GM21528 (cell line): Measurements from ENCODE around the gene OR14A16.
A peak's percentile ranks its signal among the peaks of the same experiment; 100 is the strongest.

ENCODE experiments used
- ATAC-seq: cut with Tn5 transposase; IDR thresholded peaks from one replicate; pipeline ENCODE4 v1.9.1; 2021; ENCODE audit warnings: mild to moderate bottlenecking, moderate library complexity; ENCODE audit not compliant: unreplicated experiment, low FRiP score

Gene OR14A16, protein sequence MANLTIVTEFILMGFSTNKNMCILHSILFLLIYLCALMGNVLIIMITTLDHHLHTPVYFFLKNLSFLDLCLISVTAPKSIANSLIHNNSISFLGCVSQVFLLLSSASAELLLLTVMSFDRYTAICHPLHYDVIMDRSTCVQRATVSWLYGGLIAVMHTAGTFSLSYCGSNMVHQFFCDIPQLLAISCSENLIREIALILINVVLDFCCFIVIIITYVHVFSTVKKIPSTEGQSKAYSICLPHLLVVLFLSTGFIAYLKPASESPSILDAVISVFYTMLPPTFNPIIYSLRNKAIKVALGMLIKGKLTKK

DNA sequence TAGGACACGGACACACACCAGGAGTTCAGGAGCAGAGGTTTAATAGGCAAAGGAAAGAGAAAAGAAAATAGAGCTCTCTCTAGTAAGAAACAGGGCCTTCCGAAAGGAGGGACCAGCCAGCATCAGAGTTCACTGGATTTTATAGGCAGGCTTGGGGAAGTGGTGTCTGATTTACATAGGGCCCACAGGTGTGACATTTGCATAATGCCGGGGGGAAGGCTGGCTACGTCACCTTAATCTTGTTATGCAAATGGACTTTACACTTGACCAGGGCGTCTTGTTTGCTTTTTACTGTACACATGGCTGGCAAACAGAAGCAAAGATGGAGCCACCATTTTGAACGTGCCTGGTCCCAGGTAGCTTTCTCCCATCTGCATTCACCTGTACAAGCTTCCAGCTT, at the start of gene OR14A16:
TSS of gene OR14A16 (minus strand) at position 97 of the 400 bp plus-strand sequence. CDS start 8,390 bp downstream, outside the sequence.
- no peak for ATAC-seq

DNA sequence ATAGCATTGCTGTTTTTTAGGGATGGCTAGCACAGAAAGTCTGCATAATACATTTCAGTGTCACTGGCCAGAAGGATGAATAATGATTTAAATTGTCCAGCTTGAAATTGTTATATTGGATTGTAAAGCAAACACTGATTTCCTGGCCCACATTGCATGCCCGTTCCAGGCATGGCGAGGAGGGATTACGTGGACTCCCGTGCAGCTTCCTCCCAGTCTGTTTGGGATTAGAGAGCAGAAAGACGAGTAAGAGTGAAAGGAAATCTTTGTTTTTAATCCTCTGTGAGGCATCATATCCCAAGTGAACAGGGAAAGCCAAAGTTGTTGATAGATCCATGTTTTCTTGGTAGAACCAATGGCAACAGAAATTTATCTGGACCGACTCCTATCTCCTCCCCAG, 41.5 kb upstream of the OR14A16 start:
- no peak for ATAC-seq

DNA sequence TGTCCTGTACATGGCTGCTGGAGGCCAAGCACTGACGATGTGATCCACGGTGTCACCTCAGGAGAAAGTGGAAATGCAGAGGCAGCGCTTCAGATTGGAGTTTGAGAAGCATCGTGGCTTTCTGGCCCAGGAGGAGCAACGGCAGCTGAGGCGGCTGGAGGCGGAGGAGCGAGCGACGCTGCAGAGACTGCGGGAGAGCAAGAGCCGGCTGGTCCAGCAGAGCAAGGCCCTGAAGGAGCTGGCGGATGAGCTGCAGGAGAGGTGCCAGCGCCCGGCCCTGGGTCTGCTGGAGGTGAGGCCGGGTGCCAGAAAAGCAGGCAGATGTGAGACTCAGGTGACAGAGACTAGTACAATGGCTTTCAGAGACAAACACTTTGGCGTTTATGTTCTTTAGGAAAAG, 40.7 kb upstream of the OR14A16 start:
- ATAC-seq: no peak

DNA sequence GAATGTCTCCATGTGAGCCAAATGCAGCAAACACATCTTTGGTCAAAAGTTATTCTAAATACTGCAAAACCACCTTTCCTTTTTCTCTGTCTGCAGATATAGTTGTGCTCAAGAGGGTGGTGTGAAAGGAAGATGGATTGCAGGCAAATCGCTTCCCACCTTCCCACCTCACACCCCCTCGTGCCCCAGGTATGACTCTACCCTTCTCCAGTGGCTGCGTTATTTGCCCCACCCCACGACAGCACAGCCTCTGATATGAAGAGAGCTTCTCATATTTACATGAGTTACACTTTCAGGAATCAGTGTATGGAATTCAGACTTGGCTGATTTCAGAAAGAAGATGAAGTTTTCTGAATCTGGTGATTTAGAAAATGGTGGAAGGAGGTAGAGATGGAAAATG, 38.8 kb upstream of the OR14A16 start:
- ATAC-seq: no peak

DNA sequence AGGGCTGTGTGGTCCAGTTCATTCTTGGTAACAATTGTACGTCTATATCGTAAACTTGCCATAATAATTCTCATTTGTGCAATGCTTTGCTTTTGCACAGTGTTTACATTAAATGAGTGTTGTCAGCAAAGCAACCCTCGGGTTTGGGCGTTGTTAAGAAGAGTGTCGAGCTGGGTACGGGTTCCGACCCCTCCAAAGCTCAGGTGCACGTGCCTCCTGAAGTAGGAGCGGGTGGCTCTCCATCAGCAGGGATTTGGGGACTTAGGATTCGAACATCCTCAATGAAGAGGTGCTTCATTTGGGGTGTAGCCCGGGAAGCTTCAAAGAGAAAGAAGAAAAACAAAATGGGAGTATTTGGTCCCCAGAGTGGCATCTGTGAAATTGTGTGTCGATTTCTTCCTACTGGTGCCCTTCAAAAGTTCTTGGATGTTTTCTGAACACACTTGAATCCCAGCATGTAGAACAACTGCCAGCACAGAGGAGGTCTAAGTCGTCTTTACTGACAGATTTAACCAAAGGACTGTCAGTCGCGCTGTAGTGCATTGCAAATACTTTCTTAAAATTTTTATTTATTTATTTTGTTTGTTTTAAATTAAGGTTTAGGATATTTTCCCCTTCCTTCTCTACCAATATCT, 34.2 kb upstream of the OR14A16 start:
- no peak for ATAC-seq

DNA sequence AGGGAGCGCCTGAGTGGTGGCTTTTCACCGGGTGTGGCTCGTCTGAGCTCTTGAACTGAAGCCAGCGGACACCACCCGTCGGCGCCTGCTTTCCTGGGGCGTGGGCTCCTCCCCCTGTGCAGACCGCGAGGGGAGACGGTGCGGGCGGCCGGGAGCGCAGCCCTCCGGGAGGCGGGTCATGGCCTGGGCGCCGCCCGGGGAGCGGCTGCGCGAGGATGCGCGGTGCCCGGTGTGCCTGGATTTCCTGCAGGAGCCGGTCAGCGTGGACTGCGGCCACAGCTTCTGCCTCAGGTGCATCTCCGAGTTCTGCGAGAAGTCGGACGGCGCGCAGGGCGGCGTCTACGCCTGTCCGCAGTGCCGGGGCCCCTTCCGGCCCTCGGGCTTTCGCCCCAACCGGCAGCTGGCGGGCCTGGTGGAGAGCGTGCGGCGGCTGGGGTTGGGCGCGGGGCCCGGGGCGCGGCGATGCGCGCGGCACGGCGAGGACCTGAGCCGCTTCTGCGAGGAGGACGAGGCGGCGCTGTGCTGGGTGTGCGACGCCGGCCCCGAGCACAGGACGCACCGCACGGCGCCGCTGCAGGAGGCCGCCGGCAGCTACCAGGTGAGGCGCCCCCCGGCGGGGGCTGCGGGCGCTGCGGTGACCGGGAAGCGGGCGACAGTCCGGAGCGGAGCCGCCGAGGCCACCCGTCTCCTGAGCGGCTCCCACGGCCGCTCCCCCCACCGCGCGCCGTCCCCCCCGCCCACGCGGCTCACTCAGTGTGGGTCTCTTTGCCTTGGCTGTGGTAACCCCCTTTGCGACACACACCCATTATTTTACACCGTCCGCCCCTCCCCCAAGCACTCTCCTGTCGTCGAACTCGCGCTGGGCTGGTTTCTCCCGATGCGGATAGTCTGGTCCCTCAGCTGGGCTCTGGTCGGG, 33.4 kb upstream of the OR14A16 start, which contains the start of gene TRIM58:
TSS of gene TRIM58 (plus strand) at position 119 of the 916 bp plus-strand sequence. CDS start at position 179, 60 bp downstream.
- ATAC-seq: peak; percentile 74

DNA sequence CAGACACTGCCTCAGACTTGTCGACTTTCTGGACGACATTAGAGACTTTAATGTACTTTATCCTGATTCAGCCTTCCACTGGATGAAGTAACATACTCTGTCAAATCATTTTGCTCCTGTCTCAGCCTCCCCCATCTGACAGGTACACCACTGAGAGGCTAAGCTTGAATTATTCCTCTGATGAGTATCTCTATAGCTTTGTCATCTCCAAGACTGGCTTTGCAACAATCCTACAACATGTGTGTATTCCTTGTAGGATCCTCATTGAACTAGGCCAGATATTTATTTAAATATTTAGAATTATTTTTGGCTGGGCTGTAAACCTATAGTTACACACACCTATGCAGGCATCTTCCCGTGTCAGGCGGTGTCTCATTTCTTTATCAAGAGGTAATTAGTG, 32.0 kb upstream of the OR14A16 start:
- ATAC-seq: no peak

DNA sequence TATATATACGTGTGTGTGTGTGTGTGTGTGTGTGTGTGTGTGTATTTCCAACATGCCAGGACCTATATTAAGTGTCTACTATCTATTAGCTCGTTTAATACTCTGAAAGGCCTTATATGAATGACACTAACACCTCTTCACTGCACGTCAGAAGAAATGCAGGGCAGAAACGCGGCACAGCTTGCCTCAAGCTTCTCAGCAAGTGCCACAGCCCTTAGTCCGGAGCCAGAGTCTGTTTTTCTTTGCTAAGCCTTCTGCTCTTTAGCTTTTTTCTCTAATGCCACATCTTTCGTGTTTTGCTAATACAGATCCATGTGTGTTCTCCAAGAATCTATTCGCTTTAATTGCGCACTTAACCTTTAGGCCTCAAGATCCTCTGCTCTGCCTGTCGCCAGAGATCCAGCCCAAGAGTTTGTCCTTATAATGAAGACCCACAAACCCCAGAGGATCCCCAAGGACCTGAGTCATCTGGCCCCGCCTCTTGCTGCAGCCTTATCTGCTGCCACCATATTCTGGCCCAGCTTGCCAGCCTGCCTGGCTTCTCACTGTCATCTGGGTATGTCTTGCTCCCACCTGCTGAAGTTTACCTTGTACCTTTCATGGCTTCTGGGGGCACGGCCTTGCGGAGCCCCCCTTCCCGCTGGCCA, 31.1 kb upstream of the OR14A16 start:
- ATAC-seq: no peak

DNA sequence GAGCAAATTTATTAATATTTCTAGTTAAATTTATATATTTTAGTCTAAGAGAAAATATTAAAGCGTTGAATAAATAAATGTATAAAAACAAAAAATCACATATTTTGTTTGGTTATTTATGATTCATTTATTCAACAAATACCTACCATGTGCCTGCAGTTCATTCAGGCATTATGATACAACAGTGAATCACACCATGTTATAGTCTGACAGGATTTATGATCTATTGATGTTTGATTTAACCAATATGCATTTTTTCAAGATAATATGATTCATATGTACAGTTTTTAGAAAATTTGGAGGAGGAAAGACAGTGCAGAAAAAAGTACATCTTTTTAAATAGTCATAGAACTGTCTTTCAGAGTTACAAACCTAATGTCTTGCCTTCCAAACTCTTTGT, 25.7 kb upstream of the OR14A16 start:
- no peak for ATAC-seq

DNA sequence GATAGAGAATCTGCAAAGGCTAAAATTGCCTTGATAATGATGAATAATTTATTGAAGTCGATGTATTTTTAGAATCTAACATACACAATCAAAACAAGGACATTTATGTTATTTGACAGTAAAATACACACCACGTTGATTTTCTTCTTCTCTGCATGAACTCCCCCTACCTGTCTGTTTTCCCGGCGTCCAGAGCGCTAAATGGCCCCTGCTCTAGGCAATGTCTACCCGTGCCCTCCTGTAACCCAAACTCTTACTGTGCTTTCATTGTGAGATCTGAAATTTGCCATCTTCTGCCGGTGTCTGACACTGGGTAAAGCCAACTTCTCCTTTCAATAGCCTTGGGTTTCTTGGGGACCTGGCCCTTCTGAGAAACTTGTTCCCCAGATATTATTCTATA, 24.4 kb upstream of the OR14A16 start:
- no peak for ATAC-seq

DNA sequence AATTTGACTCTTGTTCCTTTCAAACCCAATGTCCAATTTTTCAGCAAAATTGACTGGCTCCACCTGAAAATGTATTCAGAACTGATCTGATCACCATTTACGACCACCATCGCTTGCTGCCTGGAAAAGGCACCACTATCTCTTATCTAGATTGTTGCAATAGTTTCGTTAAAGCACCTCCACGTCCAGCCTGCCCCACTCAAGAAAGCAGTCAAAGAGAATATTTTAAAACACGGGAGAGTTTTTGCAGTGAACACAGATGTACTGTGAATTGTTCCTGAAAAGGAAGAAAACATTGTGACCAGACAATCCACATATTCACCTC, 21.7 kb upstream of the OR14A16 start:
- ATAC-seq: no peak

DNA sequence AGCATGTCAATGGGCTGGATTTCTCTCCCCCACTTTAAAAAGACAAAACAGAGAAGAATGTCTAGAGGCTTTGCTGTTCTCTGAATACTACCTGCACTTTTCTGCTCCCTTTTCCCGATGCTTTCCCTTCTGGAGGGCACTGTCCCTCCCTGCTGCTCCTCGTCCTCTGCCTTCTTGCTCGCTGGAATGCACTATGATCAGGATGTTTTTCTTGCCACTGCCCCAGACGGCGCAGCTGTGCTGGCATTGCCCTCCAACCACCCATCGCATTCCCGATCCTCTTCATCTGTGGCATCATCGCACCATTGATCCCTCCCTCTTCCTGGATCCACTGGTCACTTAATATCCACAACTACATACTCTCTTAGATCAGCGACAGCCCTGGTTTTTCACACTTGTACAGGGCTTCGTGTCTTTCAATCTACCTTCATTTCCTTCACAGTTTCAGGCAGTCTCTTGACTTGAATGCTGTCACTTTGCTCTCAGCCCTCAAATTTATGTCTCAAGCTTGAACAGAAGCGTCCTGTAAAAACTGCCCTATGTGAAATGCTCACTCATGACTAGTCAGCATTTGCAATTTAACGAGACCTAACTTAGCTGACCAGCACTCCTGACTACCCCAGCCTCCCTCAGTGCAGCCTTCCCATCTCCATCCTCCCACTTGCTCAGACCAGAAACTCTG, 21.2 kb upstream of the OR14A16 start:
- no peak for ATAC-seq

DNA sequence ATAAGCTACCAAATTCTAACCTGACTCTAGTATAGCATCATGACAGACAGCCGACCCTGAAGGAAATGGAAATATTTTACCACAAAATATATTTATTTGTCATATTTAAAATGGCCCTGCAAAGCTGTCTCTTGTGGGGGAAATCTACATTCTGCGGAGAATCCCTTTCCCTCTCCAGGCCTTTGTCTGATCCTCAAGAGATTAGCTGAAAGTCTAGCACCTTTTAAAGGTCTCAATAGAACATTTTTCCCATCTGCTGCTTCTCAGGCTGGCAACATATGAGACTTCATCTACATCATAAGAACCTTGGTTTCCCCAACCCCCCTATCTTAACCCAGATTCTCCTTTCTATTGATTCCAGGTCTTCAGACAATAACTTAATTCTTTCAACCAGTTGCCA, 19.5 kb upstream of the OR14A16 start:
- no peak for ATAC-seq

DNA sequence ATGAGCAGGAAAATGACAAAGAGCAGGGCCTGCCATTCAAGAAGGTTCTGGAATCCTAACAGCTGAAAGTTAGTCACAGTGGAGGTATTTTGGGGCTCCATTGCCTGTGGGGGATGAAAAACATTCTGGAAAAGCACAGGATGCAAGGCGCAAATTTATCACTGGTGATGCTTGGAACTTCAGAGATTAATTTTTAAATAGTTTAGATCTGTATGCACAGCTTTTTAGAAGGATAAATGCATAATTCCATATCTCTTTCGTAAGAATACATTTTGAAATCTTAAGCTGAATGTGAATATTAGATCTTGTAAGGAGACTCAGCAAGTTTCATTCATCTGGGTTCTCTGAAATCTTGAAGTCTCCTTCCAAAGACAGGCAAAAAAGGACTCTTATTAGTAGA, 17.9 kb upstream of the OR14A16 start, which contains the start of gene OR11L1:
TSS of gene OR11L1 (minus strand) at position 101 of the 400 bp plus-strand sequence. CDS start at position 101, 0 bp downstream.
- ATAC-seq: no peak

DNA sequence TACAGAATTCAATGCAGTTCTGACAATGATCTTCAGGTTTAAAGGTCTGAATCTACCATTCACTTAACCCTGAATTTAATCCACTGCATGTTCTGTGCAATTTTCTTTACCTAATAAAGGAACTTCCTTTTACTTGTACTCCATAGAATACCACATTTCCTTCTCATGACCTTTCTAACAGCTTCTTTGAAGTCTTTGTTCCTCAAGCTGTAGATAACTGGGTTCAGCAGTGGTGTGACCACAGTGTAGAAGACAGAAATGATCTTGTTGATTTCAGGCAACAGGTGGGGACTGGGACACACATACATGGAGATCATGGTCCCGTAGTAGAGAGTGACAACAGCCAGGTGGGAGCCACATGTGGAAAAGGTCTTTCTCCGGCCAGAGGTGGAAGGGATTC, 16.9 kb upstream of the OR14A16 start:
- no peak for ATAC-seq

DNA sequence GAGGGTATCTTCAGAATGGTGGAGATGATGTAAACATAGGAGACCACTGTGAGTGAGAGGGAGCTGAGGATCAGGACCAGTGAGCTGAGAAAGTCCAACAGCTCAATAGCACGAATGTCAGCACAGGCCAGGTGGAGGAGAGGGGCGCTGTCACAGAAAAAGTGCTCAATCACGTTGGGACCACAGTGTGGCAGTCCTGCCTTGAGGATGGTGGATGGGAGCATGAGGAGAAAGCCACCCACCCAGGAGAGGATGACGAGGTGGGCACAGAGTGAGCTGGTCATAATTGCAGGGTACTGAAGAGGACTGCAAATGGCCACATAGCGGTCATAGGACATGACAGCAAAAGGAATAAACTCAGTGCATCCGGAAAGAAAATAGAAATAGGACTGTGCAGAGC, 9.7 kb upstream of the OR14A16 start:
- ATAC-seq: no peak

DNA sequence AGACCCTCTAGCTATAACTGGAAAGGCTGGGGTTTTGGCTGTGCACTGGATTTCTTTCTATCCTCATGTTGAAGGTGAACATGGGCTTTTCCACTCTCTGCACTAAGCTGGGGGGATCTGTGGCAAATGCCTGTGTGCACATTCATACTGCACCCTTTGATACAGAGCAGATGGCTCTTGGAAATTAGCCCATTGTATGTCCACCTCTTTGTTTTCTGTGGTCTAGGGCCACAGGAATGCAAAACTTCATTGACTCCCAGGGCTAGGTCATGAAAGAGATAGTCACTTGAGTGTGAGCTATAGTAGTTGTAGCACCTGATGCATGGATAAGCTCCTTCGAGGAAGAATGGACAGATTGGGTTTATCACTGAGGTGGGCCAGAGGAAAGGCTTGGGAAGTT, 5.7 kb upstream of the OR14A16 start:
- ATAC-seq: no peak

DNA sequence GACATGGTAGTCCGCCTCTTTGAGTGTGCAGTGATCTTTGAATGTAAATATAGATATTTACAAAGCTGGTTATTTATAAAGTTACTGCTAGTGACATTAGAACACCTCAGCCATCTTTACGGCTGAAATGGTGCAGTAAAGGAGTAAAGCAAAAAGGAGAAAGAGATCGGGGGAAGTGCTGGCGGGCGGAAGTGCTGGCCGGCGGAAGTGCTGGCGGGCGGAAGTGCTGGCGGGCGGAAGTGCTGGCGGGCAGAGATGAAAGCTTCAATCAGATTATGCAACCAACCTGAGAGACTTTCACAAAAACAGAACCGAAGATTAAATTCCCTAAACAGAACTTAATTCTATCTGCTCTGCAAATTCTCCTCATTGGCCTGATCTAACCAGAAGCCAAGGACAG, 1.4 kb upstream of the OR14A16 start:
- no peak for ATAC-seq

DNA sequence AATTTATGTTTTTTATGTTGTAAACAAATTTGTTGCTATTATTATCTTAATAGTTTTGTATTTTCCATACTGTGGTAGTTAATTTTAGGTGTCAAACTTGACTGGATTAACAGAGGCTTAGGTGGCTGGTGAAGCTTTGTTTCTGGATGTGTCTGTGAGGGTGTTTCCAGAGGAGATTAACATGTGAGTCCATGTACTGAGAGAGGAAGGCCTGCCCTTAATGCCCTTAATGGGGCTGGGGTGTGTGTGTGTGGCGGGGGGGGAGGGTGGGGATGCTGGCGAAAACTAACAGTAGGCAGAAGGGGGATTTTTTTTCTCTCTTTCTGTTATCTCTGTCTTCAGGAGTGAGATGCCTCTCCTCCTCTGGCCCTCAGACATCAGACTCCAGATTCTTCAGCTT, 1.9 kb downstream of the OR14A16 start:
- no peak for ATAC-seq

DNA sequence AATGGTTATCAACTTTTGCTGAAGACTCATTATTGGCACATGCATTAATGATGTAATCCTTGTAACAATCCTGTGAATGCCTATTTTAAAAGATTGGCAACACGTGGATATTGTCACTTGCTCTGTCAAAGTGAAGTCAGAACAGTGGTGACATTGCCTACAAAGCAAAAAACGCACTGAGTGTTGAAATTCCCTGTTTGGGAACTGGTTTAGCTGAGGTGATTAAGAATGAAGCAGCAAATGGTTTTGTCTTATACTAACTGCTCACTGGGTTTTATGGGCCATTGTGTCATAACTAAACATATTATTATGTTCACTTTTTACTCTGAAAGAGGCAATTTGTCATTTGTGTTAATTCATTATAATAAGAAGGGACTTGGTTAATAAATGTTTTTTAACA, 11.3 kb downstream of the OR14A16 start:
- no peak for ATAC-seq
